Nephron progenitor cell (in vitro differentiated cells): ENCODE results near the gene DACT2.
A peak's percentile ranks its signal among the peaks of the same experiment; 100 is the strongest.
"Not testable (repeated sequence)": the region's sequence is repeated elsewhere in the genome, so short reads cannot be mapped to it uniquely, and the experiment has no call there.

Experiments used
- DNase-seq: peaks from one replicate; pipeline ENCODE4 v3.0.0; 2021
- H3K27ac Mint-ChIP-seq: 2 replicates; pipeline ENCODE4 v1.8.0; 2021; ENCODE audit warnings: mild to moderate bottlenecking, moderate library complexity, mixed read lengths
- H3K27me3 Mint-ChIP-seq: 2 replicates; pipeline ENCODE4 v1.8.0; 2021; ENCODE audit warnings: mild to moderate bottlenecking, low read depth, mixed read lengths; ENCODE audit not compliant: poor library complexity
- H3K36me3 Mint-ChIP-seq: 2 replicates; pipeline ENCODE4 v1.8.0; 2021; ENCODE audit warnings: low read depth, mixed read lengths
- H3K4me1 Mint-ChIP-seq: 2 replicates; pipeline ENCODE4 v1.8.0; 2021; ENCODE audit warnings: mixed read lengths
- H3K4me3 Mint-ChIP-seq: 2 replicates; pipeline ENCODE4 v1.8.0; 2021; ENCODE audit warnings: mild to moderate bottlenecking, moderate library complexity, mixed read lengths
- H3K9me3 Mint-ChIP-seq: 2 replicates; pipeline ENCODE4 v1.8.0; 2021; ENCODE audit warnings: mild to moderate bottlenecking, moderate library complexity, mixed read lengths
- CTCF ChIP-seq: fragments of 200-600 bp; sonication (generic); IDR thresholded peaks from 2 replicates; pipeline ENCODE4 v1.5.0; 2021; ENCODE audit warnings: antibody characterized with exemption

Gene DACT2

GRCh38 chr6:168315596-168315995 lies 4.0 kb downstream of the DACT2 start:
- no peak overlapping the region for H3K27ac Mint-ChIP-seq
- peaks cover 25% of the 10 kb centered on the region for H3K27me3 Mint-ChIP-seq
- TF ChIP-seq CTCF = no peak
- H3K4me3 Mint-ChIP-seq = peak overlapping the region; percentile 33
- H3K4me1 Mint-ChIP-seq = peaks cover 68% of the 10 kb centered on the region
- DNase-seq = no peak
- H3K9me3 Mint-ChIP-seq = peaks cover 4% of the 10 kb centered on the region
- no peaks in the 10 kb centered on the region for H3K36me3 Mint-ChIP-seq

GRCh38 chr6:168314948-168315347 lies 4.6 kb downstream of the DACT2 start:
- H3K9me3 Mint-ChIP-seq = no peaks in the 10 kb centered on the region
- H3K4me1 Mint-ChIP-seq = peaks cover 75% of the 10 kb centered on the region
- peak overlapping the region; percentile 45 for H3K4me3 Mint-ChIP-seq
- DNase-seq = peak; percentile 42
- peak overlapping the region; percentile 68 for H3K27ac Mint-ChIP-seq
- no peak for TF ChIP-seq CTCF
- peaks cover 20% of the 10 kb centered on the region for H3K27me3 Mint-ChIP-seq
- H3K36me3 Mint-ChIP-seq = no peaks in the 10 kb centered on the region

- peak; percentile 40 for DNase-seq
- no peak for TF ChIP-seq CTCF
- H3K9me3 Mint-ChIP-seq = no peaks in the 10 kb centered on the region
- peak overlapping the region; percentile 62 for H3K27ac Mint-ChIP-seq
- no peaks in the 10 kb centered on the region for H3K36me3 Mint-ChIP-seq
- H3K4me1 Mint-ChIP-seq = peaks cover 80% of the 10 kb centered on the region
- peaks cover 18% of the 10 kb centered on the region for H3K27me3 Mint-ChIP-seq
- peak overlapping the region; percentile 50 for H3K4me3 Mint-ChIP-seq
These were observed 5.6 kb downstream of the DACT2 start for GRCh38 chr6:168314021-168314420.

- peak; percentile 77 for DNase-seq
- Mint-ChIP-seq H3K27me3 (peaks cover 14% of the 10 kb centered on the region), H3K4me3 (peak overlapping the region; percentile 50), H3K9me3 (no peaks in the 10 kb centered on the region), H3K36me3 (no peaks in the 10 kb centered on the region), H3K27ac (peak overlapping the region; percentile 62), H3K4me1 (peaks cover 80% of the 10 kb centered on the region)
- no peak for TF ChIP-seq CTCF
These were observed 6.1 kb downstream of the DACT2 start for GRCh38 chr6:168313431-168314011.

GRCh38 chr6:168312125-168312507 lies 7.5 kb downstream of the DACT2 start:
- H3K27me3 Mint-ChIP-seq = not testable (repeated sequence)

GRCh38 chr6:168311410-168312124 lies 8.0 kb downstream of the DACT2 start:
- H3K27ac Mint-ChIP-seq = no peak overlapping the region
- no peak for TF ChIP-seq CTCF

More at GRCh38 chr6:168312125-168312507, 7.5 kb downstream of the DACT2 start:
- not testable (repeated sequence) for H3K36me3 Mint-ChIP-seq, H3K9me3 Mint-ChIP-seq, H3K27ac Mint-ChIP-seq, DNase-seq, H3K4me3 Mint-ChIP-seq
- H3K4me1 Mint-ChIP-seq = peaks cover 77% of the 10 kb centered on the region

More at GRCh38 chr6:168311410-168312124, 8.0 kb downstream of the DACT2 start:
- H3K36me3 Mint-ChIP-seq = peaks cover 6% of the 10 kb centered on the region
- H3K9me3 Mint-ChIP-seq = no peaks in the 10 kb centered on the region
- no peak overlapping the region for H3K4me3 Mint-ChIP-seq
- peaks cover 83% of the 10 kb centered on the region for H3K4me1 Mint-ChIP-seq
- peaks cover 7% of the 10 kb centered on the region for H3K27me3 Mint-ChIP-seq
- DNase-seq = no peak
